OCI-LY3 (cell line): ENCODE results near the gene PRKCQ.

Source experiments
- CTCF ChIP-seq: fragments of 200-600, 300-600 bp; sonication (generic); IDR thresholded peaks from 2 replicates; pipeline ENCODE4 v1.5.1; 2014; ENCODE audit warnings: antibody characterized with exemption, low read length, low read depth
- EZH2phosphoT487 ChIP-seq: fragments of 200-600 bp; shearing (Covaris generic); IDR thresholded peaks from 2 replicates; pipeline ENCODE4 v1.6.1; 2018; ENCODE audit warnings: antibody characterized with exemption, mixed run types, low read depth

- TF ChIP-seq EZH2phosphoT487 (no peak), CTCF (no peak)
Measured at GRCh38 chr10:6569259-6569658, 10.8 kb downstream of the PRKCQ start.
